DOHH2 (cell line): Measurements from ENCODE around the gene IHH.

Source experiments
- H3F3A ChIP-seq: fragments of 200-600 bp; sonication (generic), shearing (Covaris generic); 2 replicates; pipeline ENCODE4 v1.6.0; 2016; ENCODE audit warnings: antibody characterized with exemption, mild to moderate bottlenecking; ENCODE audit not compliant: control insufficient read depth, insufficient read depth
- H3K27ac ChIP-seq: fragments of 200-600 bp; sonication (generic); 2 replicates; pipeline ENCODE4 v1.5.1; 2014; ENCODE audit warnings: low read depth, mild to moderate bottlenecking, low read length, moderate library complexity
- H3K27me3 ChIP-seq: fragments of 200-600 bp; sonication (generic); 2 replicates; pipeline ENCODE4 v1.6.1; 2014; ENCODE audit warnings: mild to moderate bottlenecking, low read length, mixed read lengths; ENCODE audit not compliant: control insufficient read depth
- H3K36me3 ChIP-seq: fragments of 200-600 bp; sonication (generic); 2 replicates; pipeline ENCODE4 v1.6.1; 2014; ENCODE audit warnings: mild to moderate bottlenecking, low read length, moderate library complexity, mixed read lengths; ENCODE audit not compliant: control insufficient read depth
- H3K4me1 ChIP-seq: fragments of 200-600 bp; sonication (generic); 2 replicates; pipeline ENCODE4 v1.6.1; 2014; ENCODE audit warnings: mild to moderate bottlenecking, low read length, mixed read lengths; ENCODE audit not compliant: control insufficient read depth
- H3K4me2 ChIP-seq: fragments of 200-600 bp; sonication (generic); 2 replicates; pipeline ENCODE4 v1.6.0; 2014; ENCODE audit warnings: mild to moderate bottlenecking, low read length, moderate library complexity
- H3K4me3 ChIP-seq: fragments of 200-600 bp; sonication (generic); 2 replicates; pipeline ENCODE4 v1.5.1; 2014; ENCODE audit warnings: mild to moderate bottlenecking, low read length, mixed read lengths
- H3K79me2 ChIP-seq: fragments of 200-600 bp; sonication (generic); 2 replicates; pipeline ENCODE4 v1.6.1; 2014; ENCODE audit warnings: mild to moderate bottlenecking, low read length, mixed read lengths; ENCODE audit not compliant: control insufficient read depth
- H3K9me2 ChIP-seq: fragments of 200-600 bp; sonication (generic); replicated peaks from 2 replicates; pipeline ENCODE4 v1.6.1; 2014; ENCODE audit warnings: mild to moderate bottlenecking, low read length, mixed read lengths; ENCODE audit not compliant: control insufficient read depth
- H3K9me3 ChIP-seq: fragments of 200-600 bp; sonication (generic); 2 replicates; pipeline ENCODE4 v1.6.1; 2014; ENCODE audit warnings: antibody characterized with exemption, low read length, mixed read lengths; ENCODE audit not compliant: control insufficient read depth, insufficient read depth
- H4K20me1 ChIP-seq: fragments of 200-600 bp; sonication (generic); 2 replicates; pipeline ENCODE4 v1.6.0; 2014; ENCODE audit warnings: low read depth, mild to moderate bottlenecking, antibody characterized with exemption, low read length, moderate library complexity; ENCODE audit not compliant: control insufficient read depth, insufficient read depth
- EZH2phosphoT487 ChIP-seq: fragments of 200-600 bp; sonication (generic); IDR thresholded peaks from 2 replicates; pipeline ENCODE4 v1.6.1; 2017; ENCODE audit warnings: borderline replicate concordance, mild to moderate bottlenecking, antibody characterized with exemption, low read length, moderate library complexity, mixed read lengths
- TF ChIP-seq, protein P1 (sequence below): fragments of 200-600 bp; sonication (generic); IDR thresholded peaks from one replicate; pipeline ENCODE4 v1.5.1; 2014; ENCODE audit warnings: antibody characterized with exemption, mild to moderate bottlenecking, low read depth, low read length; ENCODE audit not compliant: poor library complexity, severe bottlenecking

Gene IHH

DNA sequence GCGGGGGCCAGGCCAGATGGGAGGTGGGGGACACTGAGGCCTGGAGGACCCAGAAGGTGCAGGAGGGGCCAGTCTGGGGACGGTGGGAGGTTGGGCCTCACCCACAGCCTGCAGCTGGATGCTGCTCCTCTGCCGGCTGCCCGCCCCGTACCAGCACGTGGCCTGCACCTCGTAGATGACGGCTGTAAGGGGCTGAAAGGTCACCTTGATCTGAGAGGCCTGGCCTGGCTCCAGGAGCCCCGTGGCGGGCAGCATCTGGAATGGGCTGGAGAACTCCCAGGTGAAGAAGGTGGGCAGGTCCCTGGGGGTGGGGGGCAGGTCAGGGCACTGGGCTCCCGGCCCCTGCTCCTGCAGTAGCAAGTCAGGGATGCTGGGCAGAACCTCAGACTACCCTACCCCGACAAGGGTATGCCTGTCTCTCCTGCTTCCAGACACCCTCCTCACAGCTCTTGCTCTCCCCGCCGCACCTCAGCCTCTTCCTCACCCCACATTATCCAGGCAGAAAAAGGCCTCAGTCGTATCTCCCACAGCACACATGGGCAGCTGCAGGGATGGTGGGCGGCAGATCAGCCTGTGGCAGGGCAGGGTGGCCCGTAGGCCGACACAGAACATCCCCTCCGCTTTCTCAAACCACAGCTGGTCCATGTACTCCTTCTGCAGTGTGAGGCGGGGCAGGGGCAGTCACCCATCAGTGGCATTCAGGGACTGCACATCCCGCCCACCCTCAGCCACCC is 29.5 kb downstream of the IHH start:
- no peaks in the 10 kb centered on the region for H3K9me2 ChIP-seq
- no peaks in the 10 kb centered on the region for H3F3A ChIP-seq
- H3K27me3 ChIP-seq = peaks cover 16% of the 10 kb centered on the region
- H3K9me3 ChIP-seq = no peaks in the 10 kb centered on the region
- no peaks in the 10 kb centered on the region for H4K20me1 ChIP-seq
- TF ChIP-seq, protein P1, sequence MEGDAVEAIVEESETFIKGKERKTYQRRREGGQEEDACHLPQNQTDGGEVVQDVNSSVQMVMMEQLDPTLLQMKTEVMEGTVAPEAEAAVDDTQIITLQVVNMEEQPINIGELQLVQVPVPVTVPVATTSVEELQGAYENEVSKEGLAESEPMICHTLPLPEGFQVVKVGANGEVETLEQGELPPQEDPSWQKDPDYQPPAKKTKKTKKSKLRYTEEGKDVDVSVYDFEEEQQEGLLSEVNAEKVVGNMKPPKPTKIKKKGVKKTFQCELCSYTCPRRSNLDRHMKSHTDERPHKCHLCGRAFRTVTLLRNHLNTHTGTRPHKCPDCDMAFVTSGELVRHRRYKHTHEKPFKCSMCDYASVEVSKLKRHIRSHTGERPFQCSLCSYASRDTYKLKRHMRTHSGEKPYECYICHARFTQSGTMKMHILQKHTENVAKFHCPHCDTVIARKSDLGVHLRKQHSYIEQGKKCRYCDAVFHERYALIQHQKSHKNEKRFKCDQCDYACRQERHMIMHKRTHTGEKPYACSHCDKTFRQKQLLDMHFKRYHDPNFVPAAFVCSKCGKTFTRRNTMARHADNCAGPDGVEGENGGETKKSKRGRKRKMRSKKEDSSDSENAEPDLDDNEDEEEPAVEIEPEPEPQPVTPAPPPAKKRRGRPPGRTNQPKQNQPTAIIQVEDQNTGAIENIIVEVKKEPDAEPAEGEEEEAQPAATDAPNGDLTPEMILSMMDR = no peak
- no peak for TF ChIP-seq EZH2phosphoT487
- no peak overlapping the region for H3K4me2 ChIP-seq
- H3K4me1 ChIP-seq = no peaks in the 10 kb centered on the region
- H3K36me3 ChIP-seq = no peaks in the 10 kb centered on the region
- no peak overlapping the region for H3K27ac ChIP-seq
- no peaks in the 10 kb centered on the region for H3K79me2 ChIP-seq
- no peak overlapping the region for H3K4me3 ChIP-seq

DNA sequence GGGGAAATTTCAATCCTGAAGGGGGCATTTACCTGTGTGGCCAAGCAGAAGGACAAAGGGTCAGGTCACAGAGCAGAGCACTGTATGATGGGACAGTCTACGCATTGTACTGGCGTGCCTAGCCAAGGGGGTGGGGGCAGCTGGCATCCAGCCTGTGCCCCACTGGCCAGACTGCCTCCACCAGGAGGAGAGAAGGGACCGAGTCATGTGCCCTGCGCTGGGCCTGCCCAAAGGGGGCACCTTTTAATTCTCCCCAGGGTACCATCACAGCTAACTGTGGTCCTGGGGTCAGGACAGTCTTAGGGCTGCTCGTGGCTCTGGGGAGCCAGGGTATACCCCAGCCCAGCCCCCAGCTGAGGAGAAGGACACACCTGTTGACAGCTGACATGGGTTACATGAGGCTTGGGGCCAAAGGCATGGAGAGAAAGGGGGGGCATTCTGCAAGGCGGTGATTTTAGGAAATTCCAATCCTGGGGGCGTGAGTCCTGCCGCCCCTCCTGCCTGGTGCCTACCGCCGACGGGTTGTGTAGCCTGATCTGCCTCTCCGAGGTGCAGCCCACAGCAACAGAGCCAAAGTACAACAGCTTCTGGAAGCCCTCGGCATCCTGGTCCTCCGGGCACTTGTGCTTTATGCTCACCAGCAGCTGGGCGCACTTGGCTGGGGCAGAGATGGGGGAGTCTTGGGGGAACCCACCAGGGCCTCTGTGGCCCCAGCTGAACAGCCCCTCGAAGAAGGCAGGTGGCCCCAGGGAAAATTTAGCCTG is 30.4 kb downstream of the IHH start:
- H3K79me2 ChIP-seq = no peaks in the 10 kb centered on the region
- H3K4me3 ChIP-seq = no peak overlapping the region
- no peaks in the 10 kb centered on the region for H3K9me2 ChIP-seq
- no peaks in the 10 kb centered on the region for H3K4me1 ChIP-seq
- no peak overlapping the region for H3K4me2 ChIP-seq
- no peak overlapping the region for H3K27ac ChIP-seq
- peaks cover 11% of the 10 kb centered on the region for H3K27me3 ChIP-seq
- TF ChIP-seq, protein P1 = no peak
- TF ChIP-seq EZH2phosphoT487 = no peak
- H3F3A ChIP-seq = no peaks in the 10 kb centered on the region
- H3K36me3 ChIP-seq = no peaks in the 10 kb centered on the region
- H4K20me1 ChIP-seq = no peaks in the 10 kb centered on the region
- no peaks in the 10 kb centered on the region for H3K9me3 ChIP-seq

DNA sequence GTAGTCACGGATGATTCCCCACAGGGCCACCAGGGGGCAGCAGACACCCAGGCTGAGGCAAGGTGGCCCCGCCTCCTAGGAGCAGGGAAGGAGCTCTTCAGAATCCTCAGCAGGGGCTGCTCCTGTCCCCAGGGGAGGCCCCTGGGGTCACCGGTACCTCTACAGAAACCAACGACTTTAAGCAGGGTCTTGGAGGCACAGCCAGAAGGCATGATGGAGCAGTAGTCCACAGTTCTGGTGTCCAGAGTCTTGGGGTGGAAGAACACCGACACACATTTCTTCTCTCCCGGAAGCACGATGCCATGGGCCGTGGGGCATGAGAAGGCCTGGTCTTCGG is 30.9 kb downstream of the IHH start:
- no peak overlapping the region for H3K4me3 ChIP-seq
- peaks cover 8% of the 10 kb centered on the region for H3K27me3 ChIP-seq
- H3K9me2 ChIP-seq = no peaks in the 10 kb centered on the region
- no peak overlapping the region for H3K4me2 ChIP-seq
- no peaks in the 10 kb centered on the region for H3K36me3 ChIP-seq
- H3K27ac ChIP-seq = no peak overlapping the region
- H4K20me1 ChIP-seq = no peaks in the 10 kb centered on the region
- no peak for TF ChIP-seq EZH2phosphoT487
- TF ChIP-seq, protein P1 = no peak
- H3K4me1 ChIP-seq = no peaks in the 10 kb centered on the region
- H3K79me2 ChIP-seq = no peaks in the 10 kb centered on the region
- H3K9me3 ChIP-seq = no peaks in the 10 kb centered on the region
- no peaks in the 10 kb centered on the region for H3F3A ChIP-seq
